Neuronal stem cell (in vitro differentiated cells): ENCODE measurements around the gene ZNF484.
"Not testable (repeated sequence)": the region's sequence is repeated elsewhere in the genome, so short reads cannot be mapped to it uniquely, and the experiment has no call there.

ENCODE experiments used
- DNase-seq: peaks from one replicate; pipeline ENCODE4 v3.0.0-alpha.2; 2013; ENCODE audit warnings: low spot score
- H2AFZ ChIP-seq: one replicate; pipeline ENCODE4 v1.6.1; 2013; ENCODE audit warnings: mild to moderate bottlenecking, low read length, inconsistent platforms
- H2AK5ac ChIP-seq: 2 replicates; pipeline ENCODE4 v1.6.1; 2013; ENCODE audit warnings: low read depth, mild to moderate bottlenecking, inconsistent platforms, low read length, moderate library complexity, mixed read lengths
- H2BK120ac ChIP-seq: 2 replicates; pipeline ENCODE4 v1.6.1; 2013; ENCODE audit warnings: low read depth, mild to moderate bottlenecking, inconsistent platforms, low read length, moderate library complexity, mixed read lengths
- H2BK12ac ChIP-seq: one replicate; pipeline ENCODE4 v1.6.1; 2013; ENCODE audit warnings: low read length, inconsistent platforms
- H2BK15ac ChIP-seq: 2 replicates; pipeline ENCODE4 v1.6.1; 2013; ENCODE audit warnings: mild to moderate bottlenecking, low read length, inconsistent platforms, mixed read lengths
- H2BK5ac ChIP-seq: one replicate; pipeline ENCODE4 v1.6.1; 2013; ENCODE audit warnings: inconsistent platforms, mild to moderate bottlenecking, low read length, moderate library complexity
- H3K14ac ChIP-seq: one replicate; pipeline ENCODE4 v1.6.1; 2013; ENCODE audit warnings: low read length, inconsistent platforms
- H3K18ac ChIP-seq: 2 replicates; pipeline ENCODE4 v1.6.1; 2013; ENCODE audit warnings: low read length, inconsistent platforms
- H3K23ac ChIP-seq: 2 replicates; pipeline ENCODE4 v1.6.1; 2013; ENCODE audit warnings: low read depth, mild to moderate bottlenecking, mixed read lengths, low read length, inconsistent platforms; ENCODE audit not compliant: poor library complexity
- H3K27ac ChIP-seq: replicated peaks from 3 replicates; pipeline ENCODE4 v1.5.1; 2013; ENCODE audit warnings: low read length, inconsistent platforms
- H3K27me3 ChIP-seq, 3 experiments: 2 replicates each; pipeline ENCODE4 v1.6.1; 2013; ENCODE audit warnings: low read length in 3 of 3, mild to moderate bottlenecking in 2 of 3, inconsistent platforms in 1 of 3, low read depth in 1 of 3, mixed read lengths in 1 of 3, moderate library complexity in 1 of 3; ENCODE audit not compliant: control insufficient read depth in 3 of 3, insufficient read depth in 3 of 3
- H3K36me3 ChIP-seq, 2 donors: replicated peaks in 1 of 2; 2 replicates each; pipeline ENCODE4 v1.6.1; 2013; ENCODE audit warnings: low read length in 2 of 2; ENCODE audit not compliant: control insufficient read depth in 2 of 2, insufficient read depth in 2 of 2
- H3K4ac ChIP-seq: 2 replicates; pipeline ENCODE4 v1.6.1; 2013; ENCODE audit warnings: inconsistent platforms, mild to moderate bottlenecking, low read length, moderate library complexity
- H3K4me1 ChIP-seq, 2 donors: 1 replicate in 1 of 2; 2 replicates in 1 of 2; pipeline ENCODE4 v1.6.1; 2013; ENCODE audit warnings: low read length in 2 of 2, low read depth in 1 of 2; ENCODE audit not compliant: control insufficient read depth in 2 of 2, insufficient read depth in 1 of 2
- H3K4me2 ChIP-seq: one replicate; pipeline ENCODE4 v1.6.1; 2013; ENCODE audit warnings: mild to moderate bottlenecking, low read length, inconsistent platforms; ENCODE audit not compliant: insufficient read depth, poor library complexity, severe bottlenecking
- H3K4me3 ChIP-seq, 2 donors: 2 replicates each; pipeline ENCODE4 v1.5.1; 2013; ENCODE audit warnings: low read length in 2 of 2, mild to moderate bottlenecking in 2 of 2, inconsistent platforms in 1 of 2, moderate library complexity in 1 of 2
- H3K79me1 ChIP-seq: one replicate; pipeline ENCODE4 v1.6.1; 2013; ENCODE audit warnings: low read depth, mild to moderate bottlenecking, inconsistent platforms, low read length, moderate library complexity
- H3K9ac ChIP-seq: one replicate; pipeline ENCODE4 v1.6.1; 2013; ENCODE audit warnings: mild to moderate bottlenecking, low read depth, low read length, inconsistent platforms; ENCODE audit not compliant: poor library complexity
- H3K9me3 ChIP-seq, 2 donors: replicated peaks in 1 of 2; 2 replicates each; pipeline versions ENCODE3 to v1.6.1; 2013; ENCODE audit warnings: low read length in 2 of 2, mild to moderate bottlenecking in 2 of 2, inconsistent platforms in 1 of 2, low read depth in 1 of 2, mixed read lengths in 1 of 2, moderate library complexity in 1 of 2; ENCODE audit not compliant: control insufficient read depth in 2 of 2, insufficient read depth in 1 of 2
- H4K8ac ChIP-seq: one replicate; pipeline ENCODE4 v1.6.1; 2013; ENCODE audit warnings: low read depth, mild to moderate bottlenecking, inconsistent platforms, low read length, moderate library complexity
- H4K91ac ChIP-seq: one replicate; pipeline ENCODE4 v1.6.1; 2013; ENCODE audit warnings: low read length, low read depth, mild to moderate bottlenecking, inconsistent platforms; ENCODE audit not compliant: poor library complexity
- WGBS, 2 donors: extraction: QIAGEN DNeasy Blood & Tissue Kit; methylation state at CpG; one replicate each; pipeline ENCODE4 v1.1.7; 2013; ENCODE audit warnings: missing lambda C conversion rate in 2 of 2, mixed read lengths in 1 of 2; ENCODE audit not compliant: insufficient read length in 2 of 2, insufficient replicate concordance in 1 of 2; ENCODE audit errors: extremely low coverage in 2 of 2; 5-methylcytosine and 5-hydroxymethylcytosine counted together

Gene ZNF484

DNA sequence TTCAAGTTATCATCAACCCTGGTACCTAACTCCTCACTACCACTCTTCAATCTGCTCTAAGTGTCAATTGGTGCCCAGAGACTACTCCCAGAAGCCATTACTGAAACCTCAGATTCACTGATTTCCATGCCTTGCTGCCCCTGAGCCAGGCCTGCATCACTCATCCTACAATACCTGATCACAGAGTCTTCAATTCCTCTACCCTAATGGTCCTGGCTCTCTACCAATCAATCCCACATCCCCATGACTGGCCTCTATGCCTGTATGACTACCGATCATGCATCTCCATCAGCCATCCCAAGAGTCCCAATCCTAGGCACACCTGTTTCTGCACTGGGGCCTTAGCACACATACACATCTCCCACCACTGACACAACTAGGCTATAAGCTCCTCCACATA, 2.5 kb downstream of the ZNF484 start:
- Histone ChIP-seq H2BK5ac (no peak overlapping the region), H4K91ac (no peak overlapping the region), H3K36me3 (peaks cover 2 to 30% of the 10 kb centered on the region in 2 donors), H3K4me3 (no peak overlapping the region), H3K4me1 (peaks cover 0 to 6% of the 10 kb centered on the region in 2 donors), H3K27me3 (no peaks in the 10 kb centered on the region), H3K27ac (no peak overlapping the region), H2BK12ac (no peak overlapping the region), H3K79me1 (peaks cover 2% of the 10 kb centered on the region), H3K14ac (no peak overlapping the region), H4K8ac (no peak overlapping the region), H3K4me2 (no peak overlapping the region), H3K18ac (no peak overlapping the region), H2AFZ (no peak overlapping the region), H2BK15ac (no peak overlapping the region), H3K4ac (no peak overlapping the region), H3K9me3 (no peaks in the 10 kb centered on the region), H2AK5ac (no peak overlapping the region), H2BK120ac (no peak overlapping the region), H3K9ac (no peak overlapping the region), H3K23ac (no peak overlapping the region)
- WGBS, 2 donors = no CpG with 5 or more reads among the region's 1 CpG
- DNase-seq = no peak

DNA sequence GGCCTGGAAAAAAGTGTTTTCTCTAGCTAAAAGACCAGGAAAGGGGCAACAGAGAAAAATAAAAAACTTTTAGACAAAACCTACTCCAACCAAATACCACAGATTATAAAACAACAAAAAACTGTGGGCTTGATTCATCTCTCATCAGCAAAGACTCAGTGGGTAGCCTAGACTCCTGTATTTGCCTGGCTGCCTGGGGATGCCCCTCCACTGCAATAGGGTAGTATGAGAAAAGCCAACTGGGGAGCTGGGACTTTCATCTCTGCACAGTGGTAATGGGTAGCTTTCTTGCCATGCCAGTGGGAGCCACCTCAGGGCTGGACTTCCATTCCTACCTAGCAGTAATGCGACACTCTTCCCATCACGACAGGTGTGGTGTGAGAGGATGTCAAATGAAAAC, 7.5 kb downstream of the ZNF484 start:
- WGBS, 2 donors = no CpG with 5 or more reads among the region's 2 CpGs
- Histone ChIP-seq H3K79me1 (peaks cover 7% of the 10 kb centered on the region), H2BK12ac (no peak overlapping the region), H2BK15ac (no peak overlapping the region), H2AK5ac (no peak overlapping the region), H3K23ac (no peak overlapping the region), H2AFZ (no peak overlapping the region), H3K4ac (no peak overlapping the region), H3K18ac (no peak overlapping the region), H3K9ac (no peak overlapping the region), H4K8ac (no peak overlapping the region), H3K4me1 (no peaks in the 10 kb centered on the region), H3K36me3 (peaks cover 5 to 68% of the 10 kb centered on the region in 2 donors), H3K4me2 (no peak overlapping the region), H3K4me3 (peak overlapping the region in 1 of 2 donors; percentile 24), H3K27ac (no peak overlapping the region), H2BK5ac (no peak overlapping the region), H3K14ac (no peak overlapping the region), H3K9me3 (peaks cover 0 to 13% of the 10 kb centered on the region in 2 donors), H2BK120ac (no peak overlapping the region), H4K91ac (no peak overlapping the region), H3K27me3 (no peaks in the 10 kb centered on the region)
- DNase-seq = no peak

DNA sequence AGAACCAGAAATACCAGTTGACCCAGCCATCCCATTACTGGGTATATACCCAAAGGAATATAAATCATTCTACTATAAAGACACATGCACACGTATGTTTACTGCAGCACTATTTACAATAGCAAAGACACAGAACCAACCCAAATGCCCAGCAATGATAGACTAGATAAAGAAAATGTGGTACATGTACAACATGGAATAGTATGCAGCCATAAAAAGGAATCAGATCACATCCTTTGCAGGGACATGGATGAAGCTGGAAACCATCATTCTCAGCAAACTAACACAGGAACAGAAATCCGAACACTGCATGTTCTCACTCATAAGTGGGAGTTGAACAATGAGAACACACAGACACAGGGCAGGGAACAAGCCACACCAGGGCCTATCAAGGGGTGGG, 11.2 kb downstream of the ZNF484 start:
- not testable (repeated sequence) for H3K27ac ChIP-seq, H3K18ac ChIP-seq, H4K91ac ChIP-seq, H3K4me2 ChIP-seq, H3K14ac ChIP-seq, H3K27me3 ChIP-seq, H3K9ac ChIP-seq, H3K79me1 ChIP-seq, H3K4me3 ChIP-seq, H4K8ac ChIP-seq, H2BK120ac ChIP-seq, H2BK12ac ChIP-seq, H3K4me1 ChIP-seq, H3K23ac ChIP-seq, DNase-seq, H3K4ac ChIP-seq, H2AK5ac ChIP-seq, H2AFZ ChIP-seq, H2BK5ac ChIP-seq, H2BK15ac ChIP-seq
- Histone ChIP-seq H3K36me3 (peaks cover 5 to 53% of the 10 kb centered on the region in 2 donors), H3K9me3 (peaks cover 0 to 13% of the 10 kb centered on the region in 2 donors)
- WGBS, 2 donors = no CpG with 5 or more reads among the region's 2 CpGs

DNA sequence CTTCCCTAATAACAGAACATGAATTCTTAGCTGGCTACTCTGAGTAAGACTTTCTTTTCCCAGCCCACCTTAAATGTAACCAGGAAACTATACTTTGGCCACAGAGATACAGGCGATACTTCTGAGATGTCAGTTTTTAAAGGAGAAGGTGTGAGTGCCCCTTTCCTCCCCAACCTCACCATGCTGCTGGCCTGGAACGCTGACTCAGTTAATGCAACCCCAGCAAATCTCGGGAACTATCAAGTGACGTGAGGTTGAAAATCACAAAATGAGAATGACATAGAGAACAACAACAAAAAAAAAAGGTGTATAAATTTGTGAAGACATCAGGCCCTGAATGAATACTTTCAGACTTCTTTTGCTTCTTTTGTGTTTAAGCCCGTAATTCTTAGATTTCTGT, 13.7 kb downstream of the ZNF484 start:
- Histone ChIP-seq H3K4me2 (no peak overlapping the region), H3K9me3 (peaks cover 3 to 27% of the 10 kb centered on the region in 2 donors), H2AK5ac (no peak overlapping the region), H3K36me3 (peaks cover 9 to 45% of the 10 kb centered on the region in 2 donors), H3K18ac (no peak overlapping the region), H3K27me3 (no peaks in the 10 kb centered on the region), H4K91ac (no peak overlapping the region), H3K14ac (no peak overlapping the region), H3K4me1 (no peaks in the 10 kb centered on the region), H3K9ac (no peak overlapping the region), H2BK15ac (no peak overlapping the region), H3K27ac (no peak overlapping the region), H3K4me3 (no peak overlapping the region), H3K23ac (no peak overlapping the region), H3K4ac (no peak overlapping the region), H2AFZ (no peak overlapping the region), H3K79me1 (peaks cover 5% of the 10 kb centered on the region), H2BK120ac (no peak overlapping the region), H2BK5ac (no peak overlapping the region), H2BK12ac (no peak overlapping the region), H4K8ac (no peak overlapping the region)
- WGBS, 2 donors = no CpG with 5 or more reads among the region's 5 CpGs
- DNase-seq = no peak
